Measurements from ENCODE around the gene FOXN1.

The FOXN1 gene

GRCh38 chr17:28578246-28579195 is 72.4 kb downstream of the FOXN1 start:
- H3K4me3 ChIP-seq (replicated peaks; ENCODE audit: low read depth, low read length) = no peak overlapping the region
- no peak for DNase-seq (ENCODE audit: extremely low read depth, low read depth)
- no peak for TF ChIP-seq CTCF (IDR thresholded peaks at IDR 0.05; ENCODE audit: low read depth, low read length, missing control alignments)

- H3K4me3 ChIP-seq (replicated peaks; ENCODE audit: low read depth, low read length) = no peak overlapping the region
- no peak for TF ChIP-seq CTCF (IDR thresholded peaks at IDR 0.05; ENCODE audit: low read depth, low read length, missing control alignments)
- DNase-seq (ENCODE audit: extremely low read depth, low read depth) = no peak
Measured at GRCh38 chr17:28579526-28579925, 73.4 kb downstream of the FOXN1 start.

GRCh38 chr17:28580959-28581358 is 74.8 kb downstream of the FOXN1 start:
- DNase-seq (ENCODE audit: extremely low read depth, low read depth) = no peak
- H3K4me3 ChIP-seq (replicated peaks; ENCODE audit: low read depth, low read length) = no peak overlapping the region
- TF ChIP-seq CTCF (IDR thresholded peaks at IDR 0.05; ENCODE audit: low read depth, low read length, missing control alignments) = no peak

- no peak overlapping the region for H3K4me3 ChIP-seq (replicated peaks; ENCODE audit: low read depth, low read length)
- TF ChIP-seq CTCF (IDR thresholded peaks at IDR 0.05; ENCODE audit: low read depth, low read length, missing control alignments) = no peak
- DNase-seq (ENCODE audit: extremely low read depth, low read depth) = no peak
Measured at GRCh38 chr17:28582513-28582912, 76.4 kb downstream of the FOXN1 start.

GRCh38 chr17:28584434-28584833 is 78.3 kb downstream of the FOXN1 start:
- H3K4me3 ChIP-seq (replicated peaks; ENCODE audit: low read depth, low read length) = no peak overlapping the region
- TF ChIP-seq CTCF (IDR thresholded peaks at IDR 0.05; ENCODE audit: low read depth, low read length, missing control alignments) = no peak
- DNase-seq (ENCODE audit: extremely low read depth, low read depth) = no peak

- TF ChIP-seq CTCF (IDR thresholded peaks at IDR 0.05; ENCODE audit: low read depth, low read length, missing control alignments) = no peak
- H3K4me3 ChIP-seq (replicated peaks; ENCODE audit: low read depth, low read length) = no peak overlapping the region
- no peak for DNase-seq (ENCODE audit: extremely low read depth, low read depth)
Measured at GRCh38 chr17:28585851-28586250, 79.7 kb downstream of the FOXN1 start.
